ENCODE data around the gene INPPL1. TPM values are rescaled to one million over a fixed set of nuclear protein-coding genes. Genes with fewer than 3 reads are reported as not detected.

INPPL1 gene
- total RNA-seq, 1 experiment from 2014 or later, result 214 TPM

- Histone ChIP-seq H2BK15ac (ENCODE audit: low read depth, low read length) (no peak overlapping the region), H3K23ac (ENCODE audit: insufficient read length, low read depth, low read length) (no peak overlapping the region), H3K23me2 (ENCODE audit: insufficient read length, low read depth, low read length, poor library complexity, severe bottlenecking) (no peaks in the 10 kb centered on the region), H3K27ac (ENCODE audit: insufficient read length, low read depth, low read length) (no peak overlapping the region), H3K79me1 (ENCODE audit: insufficient read depth, low read depth, low read length, poor library complexity, severe bottlenecking) (no peaks in the 10 kb centered on the region), H3T11ph (ENCODE audit: low read length) (no peak overlapping the region), H4K8ac (replicated peaks; ENCODE audit: insufficient read length, low read depth, low read length) (no peak overlapping the region), H2AFZ (ENCODE audit: low read length) (no peak overlapping the region), H2BK20ac (ENCODE audit: low read depth, low read length, poor library complexity, severe bottlenecking) (no peak overlapping the region), H3K9ac (ENCODE audit: extremely low read depth, insufficient read length, low read length) (no peak overlapping the region), H3K18ac (ENCODE audit: insufficient read length, low read depth, low read length) (no peak overlapping the region), H3K79me2 (ENCODE audit: insufficient read depth, low read length) (no peaks in the 10 kb centered on the region), H3K4me1 (ENCODE audit: insufficient read depth, low read length) (no peaks in the 10 kb centered on the region), H3K9me3 (ENCODE audit: control insufficient read depth, low read depth, low read length) (no peaks in the 10 kb centered on the region), H3K4ac (ENCODE audit: low read depth, low read length) (no peak overlapping the region), H3K4me2 (ENCODE audit: insufficient read depth, insufficient read length, low read length) (no peak overlapping the region), H4K5ac (ENCODE audit: insufficient read length, low read depth, low read length) (no peak overlapping the region), H2BK5ac (ENCODE audit: insufficient read length, low read length) (no peak overlapping the region), H4K91ac (ENCODE audit: insufficient read length, low read depth, low read length) (no peak overlapping the region), H2BK120ac (ENCODE audit: low read depth, low read length, poor library complexity, severe bottlenecking) (no peak overlapping the region), H3K56ac (ENCODE audit: insufficient read length, low read depth, low read length) (no peak overlapping the region), H2BK12ac (ENCODE audit: insufficient read length, low read depth, low read length) (no peak overlapping the region), H2AK5ac (ENCODE audit: insufficient read length, low read length) (no peak overlapping the region), H4K20me1 (ENCODE audit: control insufficient read depth, insufficient read depth, insufficient read length) (no peaks in the 10 kb centered on the region), H3K14ac (ENCODE audit: insufficient read depth, low read length) (no peak overlapping the region), H3K27me3 (ENCODE audit: insufficient read depth, low read length) (no peaks in the 10 kb centered on the region)
- TF ChIP-seq CTCF (conservative IDR thresholded peaks at IDR 0.05), result no peak
- H3K27me3 Mint-ChIP-seq (ENCODE audit: low read depth), result peaks cover 6% of the 10 kb centered on the region
- no peak overlapping the region for H3K27ac Mint-ChIP-seq
- peaks cover 10 to 11% of the 10 kb centered on the region in 2 experiments for H3K4me1 Mint-ChIP-seq
- DNase-seq, result no peak
- no peak overlapping the region for H3K4me3 Mint-ChIP-seq
- peaks cover 0 to 6% of the 10 kb centered on the region in 2 experiments; a peak in 3 of 5 replicates for H3K9me3 Mint-ChIP-seq
- WGBS (ENCODE audit: extremely low coverage, insufficient read length, low lambda C conversion rate), result no CpG with 5 or more reads among the region's 2 CpGs
- no peaks in the 10 kb centered on the region for H3K36me3 Mint-ChIP-seq (ENCODE audit: insufficient read depth in 1 of 3, low read depth in 3 of 3)
These were observed 34.9 kb downstream of the INPPL1 start for GRCh38 chr11:72259490-72259889.
